Neural cell (in vitro differentiated cells): Measurements from ENCODE around the gene CDA. TPM values are rescaled to one million over a fixed set of nuclear protein-coding genes. Genes with fewer than 3 reads are reported as not detected.

Experiments used
- H2AFZ ChIP-seq: fragments of 200-600, 300-800 bp; sonication (generic), shearing (Covaris generic); 2 replicates; pipeline ENCODE4 v1.6.0; 2014; ENCODE audit warnings: low read depth, mild to moderate bottlenecking, antibody characterized with exemption, low read length, moderate library complexity
- H3F3A ChIP-seq: fragments of 200-600 bp; shearing (Covaris generic); 2 replicates; pipeline ENCODE4 v1.6.1; 2016; ENCODE audit warnings: mild to moderate bottlenecking, moderate library complexity, mixed read lengths, antibody characterized with exemption, low read length; ENCODE audit not compliant: insufficient read depth, poor library complexity, severe bottlenecking
- H3K27ac ChIP-seq: fragments of 200-600, 300-800 bp; sonication (generic), shearing (Covaris generic); 2 replicates; pipeline ENCODE4 v1.5.1; 2014; ENCODE audit warnings: mild to moderate bottlenecking, low read length, moderate library complexity
- H3K27me3 ChIP-seq: fragments of 300-800, 200-600 bp; sonication (generic), shearing (Covaris generic); 2 replicates; pipeline ENCODE4 v1.6.0; 2014; ENCODE audit warnings: mild to moderate bottlenecking, low read depth, low read length, moderate library complexity; ENCODE audit not compliant: insufficient read depth
- H3K36me3 ChIP-seq: fragments of 300-800, 200-600 bp; sonication (generic), shearing (Covaris generic); 2 replicates; pipeline ENCODE4 v1.5.1; 2014; ENCODE audit warnings: mild to moderate bottlenecking, antibody characterized with exemption, low read length, moderate library complexity; ENCODE audit not compliant: insufficient read depth
- H3K4me2 ChIP-seq: fragments of 300-800, 200-600 bp; sonication (generic), shearing (Covaris generic); 2 replicates; pipeline ENCODE4 v1.6.0; 2014; ENCODE audit warnings: mild to moderate bottlenecking, low read length
- H3K4me3 ChIP-seq: fragments of 300-800, 200-600 bp; sonication (generic), shearing (Covaris generic); 2 replicates; pipeline ENCODE4 v1.5.1; 2014; ENCODE audit warnings: mild to moderate bottlenecking, low read length, moderate library complexity
- H3K79me2 ChIP-seq: fragments of 200-600 bp; shearing (Covaris generic); replicated peaks from 2 replicates; pipeline ENCODE4 v1.6.0; 2014; ENCODE audit warnings: mild to moderate bottlenecking, low read length, moderate library complexity; ENCODE audit not compliant: insufficient read depth
- H3K9ac ChIP-seq: fragments of 300-800, 200-600 bp; sonication (generic), shearing (Covaris generic); 2 replicates; pipeline ENCODE4 v1.6.1; 2016; ENCODE audit warnings: mild to moderate bottlenecking, low read length, mixed read lengths
- H3K9me2 ChIP-seq: fragments of 200-600 bp; shearing (Covaris generic); 2 replicates; pipeline ENCODE4 v1.6.1; 2016; ENCODE audit warnings: mild to moderate bottlenecking, low read length, mixed read lengths; ENCODE audit not compliant: insufficient read depth
- H3K9me3 ChIP-seq: fragments of 200-600, 300-800 bp; sonication (generic), shearing (Covaris generic); 2 replicates; pipeline ENCODE4 v1.6.1; 2016; ENCODE audit warnings: mild to moderate bottlenecking, mixed run types, low read length, moderate library complexity, mixed read lengths
- H4K20me1 ChIP-seq: fragments of 200-600 bp; shearing (Covaris generic); 2 replicates; pipeline ENCODE4 v1.6.1; 2016; ENCODE audit warnings: mild to moderate bottlenecking, mixed run types; ENCODE audit not compliant: insufficient read depth
- CTCF ChIP-seq: fragments of 450-650 bp; IDR thresholded peaks from 2 replicates; pipeline ENCODE4 v1.5.1; 2014; ENCODE audit warnings: antibody characterized with exemption, mild to moderate bottlenecking, moderate library complexity; ENCODE audit not compliant: poor library complexity, severe bottlenecking
- EP300 ChIP-seq: fragments of 450-650 bp; conservative IDR thresholded peaks from 2 replicates; pipeline ENCODE4 v1.6.1; 2014; ENCODE audit warnings: antibody characterized with exemption, mild to moderate bottlenecking, moderate library complexity; ENCODE audit not compliant: poor library complexity, severe bottlenecking
- EZH2 ChIP-seq: fragments of 200-600, 300-800 bp; shearing (Covaris generic), sonication (generic); IDR thresholded peaks from 2 replicates; pipeline ENCODE4 v1.6.1; 2014; ENCODE audit warnings: antibody characterized with exemption, low read length, borderline replicate concordance, mild to moderate bottlenecking; ENCODE audit not compliant: insufficient read depth, poor library complexity, severe bottlenecking
- MXI1 ChIP-seq: fragments of 450-650 bp; conservative IDR thresholded peaks from 2 replicates; pipeline ENCODE4 v1.6.1; 2014; ENCODE audit warnings: antibody characterized with exemption, mild to moderate bottlenecking; ENCODE audit not compliant: poor library complexity, severe bottlenecking
- POLR2AphosphoS5 ChIP-seq: IDR thresholded peaks from 2 replicates; pipeline ENCODE4 v1.6.1; 2012
- RAD21 ChIP-seq: fragments of 450-650 bp; conservative IDR thresholded peaks from 2 replicates; pipeline ENCODE4 v1.6.1; 2014; ENCODE audit warnings: antibody characterized with exemption, mild to moderate bottlenecking, moderate library complexity
- SMC3 ChIP-seq: fragments of 450-650 bp; conservative IDR thresholded peaks from 2 replicates; pipeline ENCODE4 v1.6.1; 2014; ENCODE audit warnings: antibody characterized with exemption, mild to moderate bottlenecking, moderate library complexity; ENCODE audit not compliant: poor library complexity
- TAF1 ChIP-seq: IDR thresholded peaks from 2 replicates; pipeline ENCODE4 v1.6.1; 2012; ENCODE audit warnings: low read depth
- polyA plus RNA-seq: library from polyadenylated mRNA; depleted of rRNA; stranded (reverse); fragments of >200 nt; gene quantifications from 2 replicates; pipeline ENCODE4 v1.2.3, GENCODE V29; 2014
- TF ChIP-seq, protein P1 (sequence below): IDR thresholded peaks from 2 replicates; pipeline ENCODE4 v1.6.1; 2012; ENCODE audit warnings: borderline replicate concordance

Gene CDA
- polyA plus RNA-seq, 1 donor from 2014 or later, result not detected

GRCh38 chr1:20615946-20616846 lies 27.3 kb downstream of the CDA start:
- TF ChIP-seq SMC3, result no peak
- no peak for TF ChIP-seq CTCF
- TF ChIP-seq EZH2, result no peak
- Histone ChIP-seq H3K9me2 (no peaks in the 10 kb centered on the region), H2AFZ (no peak overlapping the region), H3K79me2 (no peaks in the 10 kb centered on the region), H3K27me3 (no peaks in the 10 kb centered on the region), H3K4me2 (no peak overlapping the region), H3K36me3 (no peaks in the 10 kb centered on the region), H3F3A (no peaks in the 10 kb centered on the region), H3K4me3 (no peak overlapping the region), H3K9ac (no peak overlapping the region), H3K9me3 (no peaks in the 10 kb centered on the region), H3K27ac (no peak overlapping the region), H4K20me1 (no peaks in the 10 kb centered on the region)

DNA sequence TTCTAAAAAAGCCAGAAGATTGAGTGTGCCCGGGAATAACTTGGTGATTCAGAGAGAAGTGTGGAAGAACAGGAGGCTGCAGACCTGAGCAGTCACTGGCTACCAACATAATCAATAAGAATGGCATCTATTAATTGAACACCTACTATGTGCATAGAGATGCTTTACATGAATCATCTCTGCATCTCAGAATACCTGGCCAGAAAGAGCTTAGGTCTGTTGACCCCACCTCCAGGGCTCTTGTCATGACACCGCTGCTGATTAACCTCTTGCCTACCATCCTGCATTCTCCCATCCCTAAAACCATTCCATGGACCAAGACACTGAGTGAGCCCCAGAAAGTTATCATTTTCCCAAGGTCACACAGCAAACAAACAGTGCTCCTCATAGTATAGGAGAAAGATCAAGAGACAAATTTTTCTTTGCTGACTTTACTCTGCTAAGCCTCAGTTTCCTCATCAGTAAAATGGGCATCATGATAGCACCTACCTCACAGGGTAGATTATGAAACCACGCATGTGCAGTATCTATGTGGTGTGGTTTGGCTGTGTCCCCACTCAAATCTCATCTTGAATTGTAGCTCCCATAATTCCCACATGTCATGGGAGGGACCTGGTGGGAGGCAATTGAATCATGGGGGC lies 28.1 kb downstream of the CDA start:
- H3K27me3 ChIP-seq, result no peaks in the 10 kb centered on the region
- H3K4me3 ChIP-seq, result no peak overlapping the region
- no peak overlapping the region for H3K9ac ChIP-seq
- H3K9me3 ChIP-seq, result no peaks in the 10 kb centered on the region
- no peaks in the 10 kb centered on the region for H3K36me3 ChIP-seq
- no peaks in the 10 kb centered on the region for H3F3A ChIP-seq
- no peak overlapping the region for H3K27ac ChIP-seq
- no peaks in the 10 kb centered on the region for H3K9me2 ChIP-seq
- H4K20me1 ChIP-seq, result no peaks in the 10 kb centered on the region
- H3K4me2 ChIP-seq, result no peak overlapping the region
- no peaks in the 10 kb centered on the region for H3K79me2 ChIP-seq
- no peak overlapping the region for H2AFZ ChIP-seq
- TF ChIP-seq EZH2 (no peak), MXI1 (no peak), TAF1 (no peak), POLR2AphosphoS5 (no peak), RAD21 (no peak), SMC3 (no peak), CTCF (no peak), EP300 (no peak)
- TF ChIP-seq, protein P1, sequence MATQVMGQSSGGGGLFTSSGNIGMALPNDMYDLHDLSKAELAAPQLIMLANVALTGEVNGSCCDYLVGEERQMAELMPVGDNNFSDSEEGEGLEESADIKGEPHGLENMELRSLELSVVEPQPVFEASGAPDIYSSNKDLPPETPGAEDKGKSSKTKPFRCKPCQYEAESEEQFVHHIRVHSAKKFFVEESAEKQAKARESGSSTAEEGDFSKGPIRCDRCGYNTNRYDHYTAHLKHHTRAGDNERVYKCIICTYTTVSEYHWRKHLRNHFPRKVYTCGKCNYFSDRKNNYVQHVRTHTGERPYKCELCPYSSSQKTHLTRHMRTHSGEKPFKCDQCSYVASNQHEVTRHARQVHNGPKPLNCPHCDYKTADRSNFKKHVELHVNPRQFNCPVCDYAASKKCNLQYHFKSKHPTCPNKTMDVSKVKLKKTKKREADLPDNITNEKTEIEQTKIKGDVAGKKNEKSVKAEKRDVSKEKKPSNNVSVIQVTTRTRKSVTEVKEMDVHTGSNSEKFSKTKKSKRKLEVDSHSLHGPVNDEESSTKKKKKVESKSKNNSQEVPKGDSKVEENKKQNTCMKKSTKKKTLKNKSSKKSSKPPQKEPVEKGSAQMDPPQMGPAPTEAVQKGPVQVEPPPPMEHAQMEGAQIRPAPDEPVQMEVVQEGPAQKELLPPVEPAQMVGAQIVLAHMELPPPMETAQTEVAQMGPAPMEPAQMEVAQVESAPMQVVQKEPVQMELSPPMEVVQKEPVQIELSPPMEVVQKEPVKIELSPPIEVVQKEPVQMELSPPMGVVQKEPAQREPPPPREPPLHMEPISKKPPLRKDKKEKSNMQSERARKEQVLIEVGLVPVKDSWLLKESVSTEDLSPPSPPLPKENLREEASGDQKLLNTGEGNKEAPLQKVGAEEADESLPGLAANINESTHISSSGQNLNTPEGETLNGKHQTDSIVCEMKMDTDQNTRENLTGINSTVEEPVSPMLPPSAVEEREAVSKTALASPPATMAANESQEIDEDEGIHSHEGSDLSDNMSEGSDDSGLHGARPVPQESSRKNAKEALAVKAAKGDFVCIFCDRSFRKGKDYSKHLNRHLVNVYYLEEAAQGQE, result no peak
